ENCODE measurements around the gene SERGEF. TPM values are rescaled to one million over a fixed set of nuclear protein-coding genes. Genes with fewer than 3 reads are reported as not detected.

SERGEF gene
- total RNA-seq, 1 experiment from 2014 or later: 26.1 TPM

- ChIA-PET POLR2A (interaction anchor here (1.2 to 1.6 kb wide), 2 partner anchors 12 to 13 kb away, joined by 4 read pairs; no protein-coding TSS in a partner anchor), CTCF (interaction anchor here (0.6 to 1.8 kb wide), 6 partner anchors 11 to 670 kb away, joined by 3 to 5 read pairs (median 3); no protein-coding TSS in a partner anchor)
- TF ChIP-seq CTCF (IDR thresholded peaks at IDR 0.05; ENCODE audit: unreplicated experiment): no peak
- BruUV-seq (replicated peaks): no TSS peak
- no peaks in the 10 kb centered on the region for H3K9me3 Mint-ChIP-seq (ENCODE audit: unreplicated experiment)
- H3K36me3 Mint-ChIP-seq (ENCODE audit: insufficient read depth, unreplicated experiment): no peaks in the 10 kb centered on the region
- DNase-seq (ENCODE audit: unreplicated experiment): no peak
- no peaks in the 10 kb centered on the region for H3K27me3 Mint-ChIP-seq (ENCODE audit: insufficient read depth, unreplicated experiment)
- no peak overlapping the region for H3K27ac Mint-ChIP-seq (ENCODE audit: low read depth, unreplicated experiment)
- no peak overlapping the region for H3K4me3 Mint-ChIP-seq (ENCODE audit: unreplicated experiment)
- intact Hi-C loops (cut with micrococcal nuclease): no loop called here
- peaks cover 6% of the 10 kb centered on the region for H3K4me1 Mint-ChIP-seq (ENCODE audit: insufficient read depth, unreplicated experiment)
These were observed 157.1 kb downstream of the SERGEF start for GRCh38 chr11:17855531-17856290.

- ChIA-PET POLR2A (interaction anchor here (0.7 kb wide), 1 partner anchor 13 kb away, joined by 4 read pairs; no protein-coding TSS in a partner anchor), CTCF (interaction anchor here (0.6 to 0.7 kb wide), 2 partner anchors 24 to 125 kb away, joined by 3 read pairs; no protein-coding TSS in a partner anchor)
- BruUV-seq (replicated peaks): no TSS peak
- intact Hi-C loops (cut with micrococcal nuclease): no loop called here
- no peak for DNase-seq (ENCODE audit: unreplicated experiment)
- no peaks in the 10 kb centered on the region for H3K27me3 Mint-ChIP-seq (ENCODE audit: insufficient read depth, unreplicated experiment)
- no peaks in the 10 kb centered on the region for H3K36me3 Mint-ChIP-seq (ENCODE audit: insufficient read depth, unreplicated experiment)
- TF ChIP-seq CTCF (IDR thresholded peaks at IDR 0.05; ENCODE audit: unreplicated experiment): no peak
- peaks cover 6% of the 10 kb centered on the region for H3K4me1 Mint-ChIP-seq (ENCODE audit: insufficient read depth, unreplicated experiment)
- no peak overlapping the region for H3K4me3 Mint-ChIP-seq (ENCODE audit: unreplicated experiment)
- no peak overlapping the region for H3K27ac Mint-ChIP-seq (ENCODE audit: low read depth, unreplicated experiment)
- no peaks in the 10 kb centered on the region for H3K9me3 Mint-ChIP-seq (ENCODE audit: unreplicated experiment)
These were observed 159.6 kb downstream of the SERGEF start for GRCh38 chr11:17853280-17853679.

- Mint-ChIP-seq H3K4me1 (ENCODE audit: insufficient read depth, unreplicated experiment) (peaks cover 6% of the 10 kb centered on the region), H3K27ac (ENCODE audit: low read depth, unreplicated experiment) (no peak overlapping the region), H3K9me3 (ENCODE audit: unreplicated experiment) (no peaks in the 10 kb centered on the region), H3K27me3 (ENCODE audit: insufficient read depth, unreplicated experiment) (no peaks in the 10 kb centered on the region), H3K36me3 (ENCODE audit: insufficient read depth, unreplicated experiment) (no peaks in the 10 kb centered on the region), H3K4me3 (ENCODE audit: unreplicated experiment) (no peak overlapping the region)
- TF ChIP-seq CTCF (IDR thresholded peaks at IDR 0.05; ENCODE audit: unreplicated experiment): no peak
- ChIA-PET POLR2A (interaction anchor here (0.6 kb wide), 1 partner anchor 115 kb away, joined by 3 read pairs; no protein-coding TSS in a partner anchor), CTCF (interaction anchor here (1.2 to 1.6 kb wide), 2 partner anchors 13 to 121 kb away, joined by 4 to 11 read pairs; no protein-coding TSS in a partner anchor)
- peak; percentile 7 for DNase-seq (ENCODE audit: unreplicated experiment)
- no TSS peak for BruUV-seq (replicated peaks)
- intact Hi-C loops (cut with micrococcal nuclease): no loop called here
These were observed 160.6 kb downstream of the SERGEF start for GRCh38 chr11:17852246-17852645.

- BruUV-seq (replicated peaks): no TSS peak
These were observed 161.2 kb downstream of the SERGEF start for GRCh38 chr11:17851697-17852096.

More at GRCh38 chr11:17851697-17852096, 161.2 kb downstream of the SERGEF start:
- Mint-ChIP-seq H3K4me3 (ENCODE audit: unreplicated experiment) (no peak overlapping the region), H3K36me3 (ENCODE audit: insufficient read depth, unreplicated experiment) (no peaks in the 10 kb centered on the region), H3K4me1 (ENCODE audit: insufficient read depth, unreplicated experiment) (peaks cover 6% of the 10 kb centered on the region), H3K27ac (ENCODE audit: low read depth, unreplicated experiment) (no peak overlapping the region), H3K27me3 (ENCODE audit: insufficient read depth, unreplicated experiment) (no peaks in the 10 kb centered on the region), H3K9me3 (ENCODE audit: unreplicated experiment) (no peaks in the 10 kb centered on the region)
- ChIA-PET POLR2A (interaction anchor here (0.6 kb wide), 1 partner anchor 116 kb away, joined by 3 read pairs; no protein-coding TSS in a partner anchor), CTCF (interaction anchor here (1.2 to 1.6 kb wide), 2 partner anchors 13 to 121 kb away, joined by 4 to 11 read pairs; no protein-coding TSS in a partner anchor)
- intact Hi-C loops (cut with micrococcal nuclease): no loop called here
- no peak for DNase-seq (ENCODE audit: unreplicated experiment)
- TF ChIP-seq CTCF (IDR thresholded peaks at IDR 0.05; ENCODE audit: unreplicated experiment): no peak
